Endothelial cell of umbilical vein (primary cell): ENCODE results near the gene SINHCAF. TPM values are rescaled to one million over a fixed set of nuclear protein-coding genes. Genes with fewer than 3 reads are reported as not detected.

Experiments used
- BruUV-seq: library from RNA; stranded (reverse); fragments of 400-500 nt; replicated peaks from 2 replicates; lab custom pipeline; 2021; lab: Mats Ljungman, UMichigan
- CTCF ChIA-PET: fragments of 300-600, 350-600 bp; sonication (Branson Sonifier 250); formaldehyde crosslinking; loops from one replicate; lab custom pipeline; 2021; ENCODE audit warnings: antibody characterized with exemption, inconsistent platforms; lab: Charles Lee
- POLR2A ChIA-PET: fragments of 300-600, 350-600 bp; sonication (Branson Sonifier 250); formaldehyde crosslinking; loops from one replicate; lab custom pipeline; 2021; ENCODE audit warnings: antibody characterized with exemption, inconsistent platforms; lab: Charles Lee
- DNase-seq: peaks from one replicate; pipeline ENCODE4 v3.0.0-alpha.2; 2011; ENCODE audit warnings: low read depth, low spot score
- FAIRE-seq: peaks from 2 replicates; lab custom pipeline; 2011; peaks lifted over from hg19 to GRCh38; lab: Jason Lieb, UNC
- H2AFZ ChIP-seq: 2 replicates; pipeline ENCODE4 v1.6.0; 2012; ENCODE audit warnings: low read depth, low read length, control low read depth, inconsistent platforms
- H3K27ac ChIP-seq: 2 replicates; pipeline ENCODE4 v1.5.1; 2011; ENCODE audit warnings: low read depth, mild to moderate bottlenecking, control low read depth, low read length, moderate library complexity; ENCODE audit not compliant: insufficient read depth
- H3K27me3 ChIP-seq, 2 experiments: 2 replicates each; pipeline versions ENCODE4 v1.6.0 to v1.6.1; 2011; ENCODE audit warnings: low read length in 2 of 2, mixed read lengths in 1 of 2; ENCODE audit not compliant: control insufficient read depth in 2 of 2, insufficient read depth in 2 of 2
- H3K36me3 ChIP-seq, 2 experiments: 2 replicates in 1 of 2; 3 replicates in 1 of 2; pipeline ENCODE4 v1.5.1; 2011; ENCODE audit warnings: low read length in 2 of 2, mild to moderate bottlenecking in 1 of 2, moderate library complexity in 1 of 2; ENCODE audit not compliant: control insufficient read depth in 2 of 2, insufficient read depth in 2 of 2; ENCODE audit errors: extremely low read depth in 1 of 2
- H3K4me1 ChIP-seq: 3 replicates; pipeline ENCODE4 v1.5.1; 2011; ENCODE audit warnings: mild to moderate bottlenecking, low read length; ENCODE audit not compliant: control insufficient read depth, insufficient read depth; ENCODE audit errors: extremely low read depth
- H3K4me2 ChIP-seq: 2 replicates; pipeline ENCODE4 v1.6.1; 2011; ENCODE audit warnings: low read length, control low read depth, mixed read lengths; ENCODE audit not compliant: insufficient read depth
- H3K4me3 ChIP-seq, 3 experiments: fragments of 200-600 bp in 1 of 3; sonication (generic), shearing (Covaris generic) in 1 of 3; replicated peaks in 1 of 3; 2 replicates each; pipeline ENCODE4 v1.5.1; 2011 to 2016; ENCODE audit warnings: control low read depth in 3 of 3, low read length in 3 of 3, mild to moderate bottlenecking in 2 of 3, inconsistent platforms in 1 of 3, low read depth in 1 of 3, moderate library complexity in 1 of 3; ENCODE audit not compliant: insufficient read depth in 1 of 3
- H3K79me2 ChIP-seq: 2 replicates; pipeline ENCODE4 v1.6.0; 2012; ENCODE audit warnings: low read length, inconsistent platforms; ENCODE audit not compliant: control insufficient read depth, insufficient read depth
- H3K9ac ChIP-seq: replicated peaks from 2 replicates; pipeline ENCODE3; 2011; ENCODE audit warnings: low read length, control low read depth; ENCODE audit not compliant: insufficient read depth; ENCODE audit errors: extremely low read depth
- H3K9me1 ChIP-seq: replicated peaks from 3 replicates; pipeline ENCODE4 v1.6.0; 2011; ENCODE audit warnings: mild to moderate bottlenecking, low read length; ENCODE audit not compliant: control insufficient read depth, insufficient read depth; ENCODE audit errors: extremely low read depth
- H3K9me3 ChIP-seq: replicated peaks from 2 replicates; pipeline ENCODE4 v1.5.1; 2012; ENCODE audit warnings: low read length, inconsistent platforms; ENCODE audit not compliant: control insufficient read depth, insufficient read depth
- H4K20me1 ChIP-seq: replicated peaks from 2 replicates; pipeline ENCODE3; 2011; ENCODE audit warnings: mild to moderate bottlenecking, low read length; ENCODE audit not compliant: control insufficient read depth, insufficient read depth; ENCODE audit errors: extremely low read depth
- EZH2 ChIP-seq: IDR thresholded peaks from 2 replicates; pipeline ENCODE4 v1.6.1; 2012; ENCODE audit warnings: borderline replicate concordance, low read depth, mild to moderate bottlenecking, moderate library complexity, low read length, inconsistent platforms; ENCODE audit not compliant: severe bottlenecking
- FOS ChIP-seq: IDR thresholded peaks from 2 replicates; pipeline ENCODE4 v1.6.1; 2011; ENCODE audit warnings: mild to moderate bottlenecking, low read length, moderate library complexity, borderline replicate concordance; ENCODE audit not compliant: insufficient read depth
- GATA2 ChIP-seq: IDR thresholded peaks from 2 replicates; pipeline ENCODE4 v1.7.0; 2011; ENCODE audit warnings: low read depth, mild to moderate bottlenecking, moderate library complexity, mixed read lengths, low read length; ENCODE audit not compliant: insufficient read length, insufficient read depth
- JUN ChIP-seq: IDR thresholded peaks from 2 replicates; pipeline ENCODE4 v1.6.1; 2011; ENCODE audit warnings: borderline replicate concordance, low read depth; ENCODE audit not compliant: insufficient read length, insufficient read depth
- MYC ChIP-seq: IDR thresholded peaks from one replicate; pipeline ENCODE4 v1.6.1; 2011; ENCODE audit warnings: mild to moderate bottlenecking, low read depth, low read length
- POLR2A ChIP-seq: IDR thresholded peaks from 2 replicates; pipeline ENCODE4 v1.6.1; 2012; ENCODE audit warnings: low read depth, mild to moderate bottlenecking, control low read depth, low read length
- POLR2AphosphoS5 ChIP-seq: IDR thresholded peaks from 2 replicates; pipeline ENCODE4 v1.6.1; 2012; ENCODE audit warnings: low read depth, mild to moderate bottlenecking, control low read depth, low read length, moderate library complexity; ENCODE audit not compliant: insufficient read depth
- dilution Hi-C: fragments of 300-500 bp; cut with MboI; formaldehyde crosslinking; loops from one replicate; pipeline ENCODE4 v1.15.0; 2019; ENCODE audit warnings: low sequenced_read_pairs; ENCODE audit not compliant: extremely low pct_ligation_motif_present
- intact Hi-C: fragments of 100-400 bp; cut with micrococcal nuclease; formaldehyde crosslinking; loops from one replicate; pipeline ENCODE4 v1.10.0; 2022
- polyA plus RNA-seq, 4 experiments: library from polyadenylated mRNA; depleted of rRNA in 3 of 4; stranded (reverse) in 3 of 4; unstranded in 1 of 4; fragments of >200 nt; gene quantifications; 2 replicates each; pipeline versions ENCODE4 v1.2.1 to v1.2.3, GENCODE V29; 2011 to 2012; ENCODE audit warnings: missing spikeins in 1 of 4
- total RNA-seq: library from RNA; stranded (reverse); gene quantifications from 2 replicates; pipeline ENCODE4 v1.2.3, GENCODE V29; 2021
- TF ChIP-seq, protein P1 (sequence below), 2 donors: IDR thresholded peaks; 1 replicate in 1 of 2; 2 replicates in 1 of 2; pipeline ENCODE4 v1.5.1; 2011; ENCODE audit warnings: low read length in 2 of 2, mild to moderate bottlenecking in 2 of 2, moderate library complexity in 2 of 2, control low read depth in 1 of 2, inconsistent platforms in 1 of 2, low read depth in 1 of 2; ENCODE audit not compliant: insufficient read depth in 1 of 2; ENCODE audit errors: extremely low read depth in 1 of 2
- TF ChIP-seq, protein P2 (sequence below): IDR thresholded peaks from 2 replicates; pipeline ENCODE4 v1.6.1; 2011; ENCODE audit not compliant: insufficient read depth, insufficient read length

Gene SINHCAF
- total and polyA plus RNA-seq, 2 donors (not counting 3 experiments of a cell fraction or from before 2014, with no cell fraction given): 19.3 to 83.4 TPM

DNA sequence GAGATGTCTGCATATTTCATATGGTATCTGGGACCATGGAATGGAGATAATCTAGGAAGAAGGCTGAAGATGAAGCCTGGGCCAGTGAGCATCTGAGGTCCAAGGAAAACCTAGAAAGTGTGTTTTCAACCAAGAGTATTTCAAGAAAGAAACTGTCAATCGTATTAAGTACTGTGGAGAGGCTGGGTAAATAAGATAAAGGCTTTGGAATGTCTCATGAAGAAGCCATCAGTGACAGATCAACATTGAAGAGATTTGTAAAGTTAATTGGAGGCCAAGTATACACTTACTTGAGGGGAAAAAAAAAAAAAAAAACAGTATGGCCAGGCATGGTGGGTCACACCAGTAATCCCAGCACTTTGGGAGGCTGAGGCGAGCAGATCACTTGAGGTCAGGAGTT, 48.9 kb downstream of the SINHCAF start:
- FAIRE-seq: no peak
- dilution Hi-C loops: no loop called here
- CTCF ChIA-PET: no interaction called here

More for the DNA sequence above, 48.9 kb downstream of the SINHCAF start:
- POLR2A ChIA-PET: no interaction called here
- no peak overlapping the region for H3K4me3 ChIP-seq
- no peaks in the 10 kb centered on the region for H3K9me3 ChIP-seq
- no peaks in the 10 kb centered on the region for H3K4me1 ChIP-seq
- no peaks in the 10 kb centered on the region for H3K27me3 ChIP-seq
- no peak overlapping the region for H3K4me2 ChIP-seq
- H2AFZ ChIP-seq: no peak overlapping the region
- no peaks in the 10 kb centered on the region for H3K79me2 ChIP-seq
- H3K9ac ChIP-seq: no peak overlapping the region
- peaks cover 3 to 4% of the 10 kb centered on the region in 2 experiments for H3K36me3 ChIP-seq
- TF ChIP-seq MYC: no peak
- TF ChIP-seq, protein P1, sequence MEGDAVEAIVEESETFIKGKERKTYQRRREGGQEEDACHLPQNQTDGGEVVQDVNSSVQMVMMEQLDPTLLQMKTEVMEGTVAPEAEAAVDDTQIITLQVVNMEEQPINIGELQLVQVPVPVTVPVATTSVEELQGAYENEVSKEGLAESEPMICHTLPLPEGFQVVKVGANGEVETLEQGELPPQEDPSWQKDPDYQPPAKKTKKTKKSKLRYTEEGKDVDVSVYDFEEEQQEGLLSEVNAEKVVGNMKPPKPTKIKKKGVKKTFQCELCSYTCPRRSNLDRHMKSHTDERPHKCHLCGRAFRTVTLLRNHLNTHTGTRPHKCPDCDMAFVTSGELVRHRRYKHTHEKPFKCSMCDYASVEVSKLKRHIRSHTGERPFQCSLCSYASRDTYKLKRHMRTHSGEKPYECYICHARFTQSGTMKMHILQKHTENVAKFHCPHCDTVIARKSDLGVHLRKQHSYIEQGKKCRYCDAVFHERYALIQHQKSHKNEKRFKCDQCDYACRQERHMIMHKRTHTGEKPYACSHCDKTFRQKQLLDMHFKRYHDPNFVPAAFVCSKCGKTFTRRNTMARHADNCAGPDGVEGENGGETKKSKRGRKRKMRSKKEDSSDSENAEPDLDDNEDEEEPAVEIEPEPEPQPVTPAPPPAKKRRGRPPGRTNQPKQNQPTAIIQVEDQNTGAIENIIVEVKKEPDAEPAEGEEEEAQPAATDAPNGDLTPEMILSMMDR (IDR thresholded peaks at IDR 0.05; ENCODE audit: extremely low read depth in 1 of 2, insufficient read depth in 1 of 2, low read depth in 1 of 2, low read length in 2 of 2): no peak
- no peak for TF ChIP-seq FOS
- no peak for TF ChIP-seq POLR2A
- TF ChIP-seq, protein P2, sequence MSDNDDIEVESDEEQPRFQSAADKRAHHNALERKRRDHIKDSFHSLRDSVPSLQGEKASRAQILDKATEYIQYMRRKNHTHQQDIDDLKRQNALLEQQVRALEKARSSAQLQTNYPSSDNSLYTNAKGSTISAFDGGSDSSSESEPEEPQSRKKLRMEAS: no peak
- no peak for TF ChIP-seq JUN
- TF ChIP-seq POLR2AphosphoS5: no peak
- TF ChIP-seq EZH2: no peak
- no peak for TF ChIP-seq GATA2
- H3K9me1 ChIP-seq: no peaks in the 10 kb centered on the region
- no peak overlapping the region for H3K27ac ChIP-seq
- BruUV-seq: no TSS peak
- peaks cover 2% of the 10 kb centered on the region for H4K20me1 ChIP-seq
- DNase-seq: no peak
- intact Hi-C loops: no loop called here
